Liver (tissue), 9 donors: Measurements from ENCODE around the gene TGM6. TPM values are rescaled to one million over a fixed set of nuclear protein-coding genes. Genes with fewer than 3 reads are reported as not detected.

Experiments used
- DNase-seq: peaks from one replicate; pipeline ENCODE4 v3.0.0-alpha.2; 2017; ENCODE audit warnings: low spot score
- H3K27ac ChIP-seq, 2 donors: one replicate each; pipeline ENCODE4 v1.7.0; 2013; ENCODE audit warnings: inconsistent platforms in 2 of 2, low read length in 2 of 2, control low read depth in 1 of 2, low read depth in 1 of 2, mild to moderate bottlenecking in 1 of 2
- H3K27me3 ChIP-seq, 4 donors: one replicate each; pipeline versions ENCODE4 v1.6.1 to v1.7.0; 2013; ENCODE audit warnings: low read length in 3 of 4, inconsistent platforms in 1 of 4, mild to moderate bottlenecking in 1 of 4, moderate library complexity in 1 of 4; ENCODE audit not compliant: control insufficient read depth in 4 of 4, insufficient read depth in 4 of 4
- H3K36me3 ChIP-seq, 4 donors: one replicate each; pipeline versions ENCODE4 v1.6.1 to v1.7.0; 2013; ENCODE audit warnings: low read length in 3 of 4, mild to moderate bottlenecking in 3 of 4, low read depth in 1 of 4, moderate library complexity in 1 of 4; ENCODE audit not compliant: control insufficient read depth in 4 of 4, insufficient read depth in 3 of 4
- H3K4me1 ChIP-seq, 4 donors: one replicate each; pipeline versions ENCODE4 v1.6.1 to v1.7.0; 2013; ENCODE audit warnings: low read length in 3 of 4, mild to moderate bottlenecking in 3 of 4, moderate library complexity in 1 of 4; ENCODE audit not compliant: control insufficient read depth in 4 of 4, insufficient read depth in 4 of 4
- H3K4me3 ChIP-seq, 3 donors: one replicate each; pipeline versions ENCODE4 v1.6.1 to v1.7.0; 2013; ENCODE audit warnings: low read length in 3 of 3, control low read depth in 1 of 3, low read depth in 1 of 3, mild to moderate bottlenecking in 1 of 3
- H3K9ac ChIP-seq, 2 donors: one replicate each; pipeline ENCODE4 v1.7.0; 2013; ENCODE audit warnings: low read length in 2 of 2, mild to moderate bottlenecking in 2 of 2, moderate library complexity in 2 of 2, control low read depth in 1 of 2, low read depth in 1 of 2
- H3K9me3 ChIP-seq, 4 donors: one replicate each; pipeline versions ENCODE4 v1.6.1 to v1.7.0; 2013; ENCODE audit warnings: low read length in 3 of 4; ENCODE audit not compliant: control insufficient read depth in 4 of 4
- ATF3 ChIP-seq: IDR thresholded peaks from 2 replicates; pipeline ENCODE4 v1.6.1; 2016; ENCODE audit warnings: antibody characterized with exemption
- CTCF ChIP-seq: fragments of 150-350 bp; IDR thresholded peaks from 2 replicates; pipeline ENCODE4 v1.5.1; 2017; ENCODE audit warnings: improper control_type of control experiment, low read depth, low read length; ENCODE audit not compliant: missing input control
- FOXA1 ChIP-seq: IDR thresholded peaks from 2 replicates; pipeline ENCODE4 v1.6.1; 2016; ENCODE audit warnings: antibody characterized with exemption
- FOXA2 ChIP-seq: IDR thresholded peaks from 2 replicates; pipeline ENCODE4 v1.6.1; 2016; ENCODE audit warnings: antibody characterized with exemption
- GABPA ChIP-seq, 2 donors: IDR thresholded peaks in 1 of 2; conservative IDR thresholded peaks in 1 of 2; 2 replicates each; pipeline ENCODE4 v1.6.1; 2016; ENCODE audit warnings: antibody characterized with exemption in 2 of 2, mild to moderate bottlenecking in 1 of 2, moderate library complexity in 1 of 2
- HNF4A ChIP-seq, 2 donors: conservative IDR thresholded peaks; 2 replicates each; pipeline ENCODE4 v1.6.1; 2016; ENCODE audit warnings: antibody characterized with exemption in 2 of 2, mild to moderate bottlenecking in 2 of 2
- HNF4G ChIP-seq: IDR thresholded peaks from 2 replicates; pipeline ENCODE4 v1.6.1; 2016; ENCODE audit warnings: antibody characterized with exemption
- JUND ChIP-seq, 2 donors: IDR thresholded peaks; 2 replicates each; pipeline ENCODE4 v1.6.1; 2016; ENCODE audit warnings: antibody characterized with exemption in 2 of 2
- MAX ChIP-seq: IDR thresholded peaks from 2 replicates; pipeline ENCODE4 v1.6.1; 2016; ENCODE audit warnings: antibody characterized with exemption
- NR2F2 ChIP-seq: IDR thresholded peaks from 2 replicates; pipeline ENCODE4 v1.6.1; 2016; ENCODE audit warnings: antibody characterized with exemption
- RAD21 ChIP-seq, 2 donors: IDR thresholded peaks; 2 replicates each; pipeline ENCODE4 v1.6.1; 2016; ENCODE audit warnings: antibody characterized with exemption in 2 of 2, mild to moderate bottlenecking in 2 of 2
- REST ChIP-seq: IDR thresholded peaks from 2 replicates; pipeline ENCODE4 v1.6.1; 2016; ENCODE audit warnings: antibody characterized with exemption, mild to moderate bottlenecking
- RXRA ChIP-seq, 2 donors: IDR thresholded peaks; 2 replicates each; pipeline ENCODE4 v1.6.1; 2017 to 2018; ENCODE audit warnings: antibody characterized with exemption in 2 of 2, mild to moderate bottlenecking in 1 of 2
- TAF1 ChIP-seq: conservative IDR thresholded peaks from 2 replicates; pipeline ENCODE4 v1.6.1; 2016; ENCODE audit warnings: antibody characterized with exemption, mild to moderate bottlenecking
- YY1 ChIP-seq: IDR thresholded peaks from 2 replicates; pipeline ENCODE4 v1.6.1; 2016; ENCODE audit warnings: antibody characterized with exemption, mild to moderate bottlenecking
- ZBTB33 ChIP-seq: IDR thresholded peaks from 2 replicates; pipeline ENCODE4 v1.6.1; 2016; ENCODE audit warnings: antibody characterized with exemption
- WGBS: extraction: QIAGEN DNeasy Blood & Tissue Kit; methylation state at CpG from one replicate; pipeline ENCODE4 v1.1.7; 2013; 5-methylcytosine and 5-hydroxymethylcytosine counted together
- polyA plus RNA-seq, 2 donors: library from polyadenylated mRNA; stranded (reverse) in 1 of 2; unstranded in 1 of 2; fragments of 200-250 nt in 1 of 2; fragments of >200 nt in 1 of 2; fragmentation: Nextera tagmentation in 1 of 2; extraction: Ambion mirVana in 1 of 2; gene quantifications; one replicate each; pipeline versions ENCODE4 v1.2.1 to v1.2.3, GENCODE V29; 2013 to 2015
- total RNA-seq, 2 donors: library from RNA; depleted of rRNA; stranded (reverse); fragments of >200 nt; gene quantifications; one replicate each; pipeline ENCODE4 v1.2.3, GENCODE V29; 2014
- donor health status: healthy.
- donor health status: healthy.
- donor health status: healthy.
- donor health status: healthy.
- donor health status: healthy.

TGM6 gene
- total and polyA plus RNA-seq, 4 donors: not detected

DNA sequence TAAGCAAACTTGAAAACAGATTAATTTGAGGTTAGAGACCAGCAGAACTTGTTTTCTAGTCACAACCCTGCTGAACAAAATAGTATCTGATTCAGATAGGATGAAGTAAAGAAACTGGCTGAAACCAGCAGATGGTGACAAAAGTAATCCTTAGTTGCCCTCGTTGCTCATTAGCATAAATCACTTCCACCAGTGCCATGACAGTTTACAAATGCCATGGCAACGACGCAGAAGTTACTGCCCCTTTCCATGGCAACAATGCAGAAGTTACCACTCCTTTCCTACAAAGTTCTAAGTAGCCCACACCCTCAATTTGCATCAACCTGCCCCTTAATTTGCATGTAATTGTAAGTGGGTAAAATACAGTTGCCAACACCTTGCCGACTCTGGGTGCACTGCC is 66.1 kb downstream of the TGM6 start:
- no peak overlapping the region for H3K27ac ChIP-seq
- H3K9me3 ChIP-seq: no peaks in the 10 kb centered on the region
- TF ChIP-seq NR2F2: no peak
- TF ChIP-seq TAF1: no peak
- no peak for TF ChIP-seq MAX
- TF ChIP-seq JUND (IDR thresholded peaks at IDR 0.05): no peak
- no peak for TF ChIP-seq ATF3
- no peak for TF ChIP-seq HNF4A (conservative IDR thresholded peaks at IDR 0.05)
- TF ChIP-seq RXRA (IDR thresholded peaks at IDR 0.05): no peak
- no peak for DNase-seq
- H3K36me3 ChIP-seq: no peaks in the 10 kb centered on the region
- no peaks in the 10 kb centered on the region for H3K27me3 ChIP-seq
- H3K4me1 ChIP-seq: no peaks in the 10 kb centered on the region
- no peak overlapping the region for H3K4me3 ChIP-seq
- no peak overlapping the region for H3K9ac ChIP-seq
- WGBS: 69% methylated on average over 4 of the region's 4 CpGs

DNA sequence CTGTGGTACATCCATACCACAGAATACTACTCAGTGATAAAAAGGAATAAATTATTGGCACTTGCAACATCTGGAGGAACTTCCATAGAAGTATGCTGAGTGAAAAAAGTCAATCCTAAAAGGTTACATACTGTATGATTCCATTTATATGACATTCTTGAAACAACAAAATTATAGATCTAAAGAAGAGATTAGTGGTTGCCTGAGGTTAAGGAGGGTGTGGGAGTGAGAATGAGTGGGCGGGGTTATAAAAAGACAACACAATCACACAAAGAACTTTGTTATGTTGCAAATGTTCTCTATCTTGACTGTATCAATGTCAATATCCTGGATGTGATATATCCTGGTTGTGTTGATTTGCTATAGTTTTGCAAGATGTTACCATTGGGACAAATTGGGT is 68.7 kb downstream of the TGM6 start:
- no peaks in the 10 kb centered on the region for H3K4me1 ChIP-seq
- H3K36me3 ChIP-seq: no peaks in the 10 kb centered on the region
- no peak overlapping the region for H3K27ac ChIP-seq
- no peak for TF ChIP-seq FOXA1
- TF ChIP-seq JUND (IDR thresholded peaks at IDR 0.05): no peak
- no peak for TF ChIP-seq CTCF
- TF ChIP-seq MAX: no peak
- TF ChIP-seq TAF1: no peak
- no peak for TF ChIP-seq FOXA2
- H3K9ac ChIP-seq: no peak overlapping the region
- WGBS: 95% methylated on average over 1 of the region's 1 CpG
- H3K9me3 ChIP-seq: no peaks in the 10 kb centered on the region
- H3K27me3 ChIP-seq: no peaks in the 10 kb centered on the region
- H3K4me3 ChIP-seq: no peak overlapping the region
- DNase-seq: no peak

- Histone ChIP-seq H3K4me1 (no peaks in the 10 kb centered on the region), H3K9me3 (no peaks in the 10 kb centered on the region), H3K27ac (no peak overlapping the region), H3K9ac (no peak overlapping the region), H3K27me3 (no peaks in the 10 kb centered on the region), H3K36me3 (no peaks in the 10 kb centered on the region), H3K4me3 (no peak overlapping the region)
- no peak for DNase-seq
- WGBS: 59% methylated on average over 5 of the region's 5 CpGs
- no peak for TF ChIP-seq REST
- TF ChIP-seq JUND (IDR thresholded peaks at IDR 0.05): no peak
- TF ChIP-seq YY1: no peak
- no peak for TF ChIP-seq NR2F2
- no peak for TF ChIP-seq TAF1
- no peak for TF ChIP-seq MAX
- TF ChIP-seq RXRA (IDR thresholded peaks at IDR 0.05): no peak
- TF ChIP-seq GABPA (IDR thresholded peaks at IDR 0.05 in 1 of 2, conservative IDR thresholded peaks at IDR 0.05 in 1 of 2): no peak
- no peak for TF ChIP-seq CTCF
- TF ChIP-seq ATF3: no peak
- no peak for TF ChIP-seq FOXA2
- no peak for TF ChIP-seq RAD21 (IDR thresholded peaks at IDR 0.05)
- TF ChIP-seq HNF4G: no peak
- no peak for TF ChIP-seq ZBTB33
- TF ChIP-seq FOXA1: no peak
- TF ChIP-seq HNF4A (conservative IDR thresholded peaks at IDR 0.05): no peak
Observed at GRCh38 chr20:2451422-2451821, 70.7 kb downstream of the TGM6 start.
